CD4-positive, alpha-beta T cell (primary cell): ENCODE measurements around the gene ANXA6. TPM values are rescaled to one million over a fixed set of nuclear protein-coding genes. Genes with fewer than 3 reads are reported as not detected.
"Not testable (repeated sequence)": the region's sequence is repeated elsewhere in the genome, so short reads cannot be mapped to it uniquely, and the experiment has no call there.

Source experiments
- ATAC-seq: fragments of 200-7000 bp; cut with Tn5 transposase; one replicate; pipeline ENCODE4 v1.10.0; 2022; ENCODE audit warnings: mild to moderate bottlenecking; ENCODE audit not compliant: poor library complexity
- CTCF ChIA-PET: fragments of 350-600 bp; sonication (Branson Sonifier 250); formaldehyde crosslinking; loops from one replicate; lab custom pipeline; 2021; ENCODE audit warnings: antibody characterized with exemption, inconsistent platforms; lab: Charles Lee
- POLR2A ChIA-PET: fragments of 350-600 bp; sonication (Branson Sonifier 250); formaldehyde crosslinking; loops from one replicate; lab custom pipeline; 2021; ENCODE audit warnings: antibody characterized with exemption, inconsistent platforms; lab: Charles Lee
- DNase-seq, 14 experiments: peaks; one replicate each; pipeline ENCODE4 v3.0.0-alpha.2; 2013 to 2020; ENCODE audit warnings: mixed read lengths in 2 of 14
- H3K27ac ChIP-seq, 2 donors: one replicate each; pipeline versions ENCODE4 v1.5.1 to v1.7.0; 2013; ENCODE audit warnings: low read length in 2 of 2, low read depth in 1 of 2, mild to moderate bottlenecking in 1 of 2
- H3K27me3 ChIP-seq, 2 experiments: 1 replicate in 1 of 2; 2 replicates in 1 of 2; pipeline versions ENCODE4 v1.6.1 to v1.7.0; 2013; ENCODE audit warnings: low read length in 2 of 2, control low read depth in 1 of 2, mild to moderate bottlenecking in 1 of 2, moderate library complexity in 1 of 2; ENCODE audit not compliant: insufficient read depth in 2 of 2, control insufficient read depth in 1 of 2
- H3K36me3 ChIP-seq: one replicate; pipeline ENCODE4 v1.6.1; 2013; ENCODE audit warnings: low read length, control low read depth; ENCODE audit not compliant: insufficient read depth
- H3K4me1 ChIP-seq: one replicate; pipeline ENCODE4 v1.6.1; 2013; ENCODE audit warnings: low read length, control low read depth; ENCODE audit not compliant: insufficient read depth
- H3K4me3 ChIP-seq: one replicate; pipeline ENCODE4 v1.5.1; 2013; ENCODE audit warnings: mild to moderate bottlenecking, low read length, moderate library complexity
- H3K9me3 ChIP-seq, 2 experiments: 1 replicate in 1 of 2; 2 replicates in 1 of 2; pipeline versions ENCODE4 v1.6.1 to v1.7.0; 2013; ENCODE audit warnings: low read length in 2 of 2, mild to moderate bottlenecking in 2 of 2, control low read depth in 1 of 2, moderate library complexity in 1 of 2; ENCODE audit not compliant: control insufficient read depth in 1 of 2, insufficient read depth in 1 of 2
- H3K27ac Mint-ChIP-seq: one replicate; pipeline ENCODE4 v1.8.0; 2020; ENCODE audit warnings: mixed read lengths
- H3K27me3 Mint-ChIP-seq: one replicate; pipeline ENCODE4 v1.8.0; 2021; ENCODE audit warnings: mixed read lengths
- H3K36me3 Mint-ChIP-seq: one replicate; pipeline ENCODE4 v1.8.0; 2021; ENCODE audit warnings: low read depth, mixed read lengths
- H3K4me1 Mint-ChIP-seq: one replicate; pipeline ENCODE4 v1.8.0; 2021; ENCODE audit warnings: low read depth, mixed read lengths
- H3K4me3 Mint-ChIP-seq: one replicate; pipeline ENCODE4 v1.8.0; 2020; ENCODE audit warnings: mild to moderate bottlenecking, mixed read lengths
- H3K9me3 Mint-ChIP-seq: one replicate; pipeline ENCODE4 v1.8.0; 2020; ENCODE audit warnings: mixed read lengths
- CTCF ChIP-seq: fragments of 200-600 bp; IDR thresholded peaks from one replicate; pipeline ENCODE4 v1.8.0; 2022; ENCODE audit warnings: antibody characterized with exemption, mild to moderate bottlenecking
- intact Hi-C, 2 experiments: fragments of 100-400 bp; cut with DNase I in 1 of 2; cut with micrococcal nuclease in 1 of 2; formaldehyde crosslinking; loops; one replicate each; pipeline versions ENCODE4 v1.15.1 to v1.9.0; 2023 to 2025; cut with DNase I, micrococcal nuclease
- total RNA-seq, 174 experiments: library from RNA in 2 of 174; stranded (reverse) in 2 of 174; gene quantifications; one replicate each; pipeline ENCODE4 v1.2.3 and lab custom pipeline; 2021 to 2026

The ANXA6 gene
- total RNA-seq, 2 experiments from 2014 or later, result 108 to 130 TPM

GRCh38 chr5:151198861-151199260 lies 41.3 kb upstream of the ANXA6 start:
- no peak overlapping the region for H3K4me3 ChIP-seq
- Mint-ChIP-seq H3K4me3 (no peak overlapping the region), H3K27me3 (no peaks in the 10 kb centered on the region), H3K4me1 (peaks cover 67% of the 10 kb centered on the region), H3K36me3 (peaks cover 86% of the 10 kb centered on the region), H3K9me3 (peaks cover 2% of the 10 kb centered on the region), H3K27ac (peak overlapping the region; percentile 61)
- intact Hi-C loops, result loop anchor here in 1 of 2 experiments (5.0 kb wide), 1 partner anchor 38 kb away; no protein-coding TSS in a partner anchor
- peaks cover 38% of the 10 kb centered on the region for H3K4me1 ChIP-seq
- ATAC-seq (no peak), DNase-seq (no peak)
- H3K27me3 ChIP-seq, result no peaks in the 10 kb centered on the region
- TF ChIP-seq CTCF, result no peak
- no peak overlapping the region for H3K27ac ChIP-seq
- no peaks in the 10 kb centered on the region for H3K9me3 ChIP-seq
- H3K36me3 ChIP-seq, result peaks cover 57% of the 10 kb centered on the region
- ChIA-PET CTCF (interaction anchor here (0.6 kb wide), 1 partner anchor 37 kb away, joined by 3 read pairs; no protein-coding TSS in a partner anchor), POLR2A (interaction anchor here (1.3 kb wide), 1 partner anchor 12 kb away, joined by 4 read pairs; no protein-coding TSS in a partner anchor)

- peaks cover 90% of the 10 kb centered on the region for H3K36me3 Mint-ChIP-seq
- intact Hi-C loops, result loop anchor here in 1 of 2 experiments (5.0 kb wide), 1 partner anchor 40 kb away; no protein-coding TSS in a partner anchor
These were observed 39.7 kb upstream of the ANXA6 start for GRCh38 chr5:151197291-151197600.

GRCh38 chr5:151196556-151197290 lies 39.1 kb upstream of the ANXA6 start:
- Histone ChIP-seq H3K27ac (peak overlapping the region in 1 of 2 donors; percentile 8), H3K27me3 (no peaks in the 10 kb centered on the region), H3K4me1 (peaks cover 23% of the 10 kb centered on the region), H3K4me3 (no peak overlapping the region), H3K9me3 (no peaks in the 10 kb centered on the region), H3K36me3 (peaks cover 61% of the 10 kb centered on the region)
- H3K36me3 Mint-ChIP-seq, result peaks cover 95% of the 10 kb centered on the region
- POLR2A ChIA-PET, result no interaction called here
- DNase-seq (peak in 1 of 14 experiments; percentile 32), ATAC-seq (peak; percentile 44)
- peak overlapping the region; percentile 74 for H3K27ac Mint-ChIP-seq
- H3K4me1 Mint-ChIP-seq, result peaks cover 72% of the 10 kb centered on the region
- no peak for TF ChIP-seq CTCF
- intact Hi-C loops, result loop anchor here in 1 of 2 experiments (5.0 kb wide), 1 partner anchor 41 kb away; no protein-coding TSS in a partner anchor
- no peak overlapping the region for H3K4me3 Mint-ChIP-seq
- peaks cover 4% of the 10 kb centered on the region for H3K9me3 Mint-ChIP-seq
- no peaks in the 10 kb centered on the region for H3K27me3 Mint-ChIP-seq
- CTCF ChIA-PET, result interaction anchor here (0.6 kb wide), 1 partner anchor 47 kb away, joined by 4 read pairs; no protein-coding TSS in a partner anchor

More at GRCh38 chr5:151197291-151197600, 39.7 kb upstream of the ANXA6 start:
- Histone ChIP-seq H3K4me1 (peaks cover 27% of the 10 kb centered on the region), H3K36me3 (peaks cover 65% of the 10 kb centered on the region)
- H3K27me3 ChIP-seq, H3K27ac ChIP-seq, POLR2A ChIA-PET, H3K27me3 Mint-ChIP-seq, H3K9me3 Mint-ChIP-seq, H3K9me3 ChIP-seq, ATAC-seq, CTCF ChIA-PET, DNase-seq, H3K4me3 Mint-ChIP-seq, H3K4me3 ChIP-seq: not testable (repeated sequence)
- H3K27ac Mint-ChIP-seq, result peak overlapping the region; percentile 74
- peaks cover 69% of the 10 kb centered on the region for H3K4me1 Mint-ChIP-seq
